DMS 273 treated with DMSO at 0.1 percent for 48 hours (cell line): ENCODE measurements around the gene RSPO1.
"Not testable (repeated sequence)": the region's sequence is repeated elsewhere in the genome, so short reads cannot be mapped to it uniquely, and the experiment has no call there.

ENCODE experiments used
- DNase-seq: peaks from one replicate; lab custom pipeline; 2025; lab: John Stamatoyannopoulos, UW

The RSPO1 gene

GRCh38 chr1:37616330-37616729 is 18.4 kb downstream of the RSPO1 start:
- no peak for DNase-seq

- DNase-seq = no peak
These were observed 20.6 kb downstream of the RSPO1 start for GRCh38 chr1:37614105-37614504.

- DNase-seq = no peak
These were observed 22.5 kb downstream of the RSPO1 start for GRCh38 chr1:37612186-37612585.

GRCh38 chr1:37609994-37610393 is 24.7 kb downstream of the RSPO1 start:
- DNase-seq = no peak

- DNase-seq = no peak
These were observed 25.7 kb downstream of the RSPO1 start for GRCh38 chr1:37609002-37609401.

GRCh38 chr1:37606481-37607263 is 28.0 kb downstream of the RSPO1 start:
- DNase-seq = no peak

GRCh38 chr1:37605806-37606474 is 28.8 kb downstream of the RSPO1 start:
- DNase-seq = no peak

GRCh38 chr1:37605061-37605650 is 29.5 kb downstream of the RSPO1 start:
- no peak for DNase-seq

GRCh38 chr1:37602750-37603694 is 31.7 kb downstream of the RSPO1 start:
- DNase-seq = no peak

- no peak for DNase-seq
These were observed 33.3 kb downstream of the RSPO1 start for GRCh38 chr1:37601441-37601840.

GRCh38 chr1:37599940-37600339 is 34.8 kb downstream of the RSPO1 start:
- no peak for DNase-seq

- no peak for DNase-seq
These were observed 38.5 kb downstream of the RSPO1 start for GRCh38 chr1:37596182-37596667.

GRCh38 chr1:37595440-37596181 is 39.1 kb downstream of the RSPO1 start, which contains the start of gene GNL2:
Gene GNL2, minus strand, starts transcription at chr1:37595937. Its CDS starts 115 bp downstream, at chr1:37595822.
- DNase-seq = peak; percentile 88

GRCh38 chr1:37593726-37594125 is 41.0 kb downstream of the RSPO1 start:
- no peak for DNase-seq

GRCh38 chr1:37588939-37589338 is 45.8 kb downstream of the RSPO1 start:
- no peak for DNase-seq

GRCh38 chr1:37584544-37584943 is 50.1 kb downstream of the RSPO1 start:
- DNase-seq = not testable (repeated sequence)

- no peak for DNase-seq
These were observed 59.0 kb downstream of the RSPO1 start for GRCh38 chr1:37575692-37576091.

- no peak for DNase-seq
These were observed 59.7 kb downstream of the RSPO1 start for GRCh38 chr1:37574834-37575480.

GRCh38 chr1:37570528-37571334 is 64.0 kb downstream of the RSPO1 start:
- no peak for DNase-seq

- DNase-seq = no peak
These were observed 67.7 kb downstream of the RSPO1 start for GRCh38 chr1:37567023-37567422.
